GM12878 (cell line): Measurements from ENCODE around the gene SIGLECL1. TPM values are rescaled to one million over a fixed set of nuclear protein-coding genes. Genes with fewer than 3 reads are reported as not detected.

Experiments used
- ATAC-seq: fragments of 200-7000 bp; cut with Tn5 transposase; 3 replicates; pipeline ENCODE4 v1.9.1; 2020; ENCODE audit warnings: mild to moderate bottlenecking, moderate library complexity
- BruUV-seq: library from RNA; stranded (reverse); fragments of 400-500 nt; replicated peaks from 2 replicates; lab custom pipeline; 2021; lab: Mats Ljungman, UMichigan
- CTCF ChIA-PET: fragments of 300-600 bp; sonication (Branson Sonifier 250); formaldehyde crosslinking; extraction: SDS; loops from one replicate; lab custom pipeline; 2021; ENCODE audit warnings: inconsistent platforms; lab: Yijun Ruan, JAX
- POLR2A ChIA-PET: fragments of 350-600 bp; formaldehyde crosslinking; extraction: SDS; loops from one replicate; lab custom pipeline; 2021; ENCODE audit warnings: inconsistent platforms; lab: Charles Lee
- RAD21 ChIA-PET: fragments of 300-600 bp; sonication (Branson Sonifier 250); formaldehyde crosslinking; loops from one replicate; lab custom pipeline; 2023; ENCODE audit warnings: antibody characterized with exemption; ENCODE audit not compliant: unreplicated experiment; lab: Charles Lee
- SMC1A ChIA-PET: fragments of 300-600 bp; sonication (Branson Sonifier 250); formaldehyde crosslinking; loops from one replicate; lab custom pipeline; 2023; ENCODE audit not compliant: unreplicated experiment, uncharacterized antibody; lab: Charles Lee
- DNase-seq: peaks from one replicate; pipeline ENCODE4 v3.0.0-alpha.2; 2011; ENCODE audit warnings: low read depth, low spot score
- FAIRE-seq: peaks from 3 replicates; lab custom pipeline; 2011; peaks lifted over from hg19 to GRCh38; lab: Jason Lieb, UNC
- H2AFZ ChIP-seq: 2 replicates; pipeline ENCODE4 v1.6.0; 2011; ENCODE audit warnings: low read depth, low read length, control low read depth; ENCODE audit not compliant: control insufficient read depth
- H3K27ac ChIP-seq: 2 replicates; pipeline ENCODE4 v1.5.1; 2011; ENCODE audit warnings: control low read depth; ENCODE audit not compliant: control insufficient read depth, insufficient read depth
- H3K27me3 ChIP-seq, 2 experiments: replicated peaks in 1 of 2; 2 replicates each; pipeline versions ENCODE4 v1.6.0 to v1.6.1; 2011; ENCODE audit warnings: low read length in 1 of 2; ENCODE audit not compliant: control insufficient read depth in 2 of 2, insufficient read depth in 2 of 2
- H3K36me3 ChIP-seq, 2 experiments: 2 replicates each; pipeline ENCODE4 v1.5.1; 2011; ENCODE audit warnings: low read length in 1 of 2; ENCODE audit not compliant: control insufficient read depth in 2 of 2, insufficient read depth in 2 of 2
- H3K4me1 ChIP-seq: 2 replicates; pipeline ENCODE4 v1.6.1; 2011; ENCODE audit warnings: mild to moderate bottlenecking, low read length, moderate library complexity, mixed read lengths; ENCODE audit not compliant: control insufficient read depth, insufficient read depth
- H3K4me2 ChIP-seq: 2 replicates; pipeline ENCODE4 v1.6.0; 2011; ENCODE audit warnings: control low read depth; ENCODE audit not compliant: control insufficient read depth, insufficient read depth
- H3K4me3 ChIP-seq: fragments of 200-600 bp; sonication (generic); 2 replicates; pipeline ENCODE4 v1.5.1; 2016
- H3K79me2 ChIP-seq: 2 replicates; pipeline ENCODE4 v1.6.0; 2011; ENCODE audit warnings: low read length; ENCODE audit not compliant: control insufficient read depth, insufficient read depth
- H3K9ac ChIP-seq: 2 replicates; pipeline ENCODE4 v1.8.0; 2011; ENCODE audit warnings: low read length, control low read depth, mixed read lengths; ENCODE audit not compliant: control insufficient read depth, insufficient read depth
- H3K9me3 ChIP-seq: replicated peaks from 3 replicates; pipeline ENCODE4 v1.5.1; 2011; ENCODE audit warnings: mild to moderate bottlenecking, low read length; ENCODE audit not compliant: control insufficient read depth, insufficient read depth
- H4K20me1 ChIP-seq: 2 replicates; pipeline ENCODE4 v1.6.0; 2011; ENCODE audit not compliant: control insufficient read depth, insufficient read depth
- ATF2 ChIP-seq: IDR thresholded peaks from 2 replicates; pipeline ENCODE4 v1.6.1; 2012; ENCODE audit warnings: low read length, inconsistent platforms
- BHLHE40 ChIP-seq, 2 experiments: fragments of 450-650 bp in 1 of 2; IDR thresholded peaks; 2 replicates each; pipeline ENCODE4 v1.6.1; 2011 to 2017; ENCODE audit warnings: low read depth in 2 of 2, borderline replicate concordance in 1 of 2, improper control_type of control experiment in 1 of 2, low read length in 1 of 2, mild to moderate bottlenecking in 1 of 2
- CBX3 ChIP-seq: fragments of 200-600 bp; sonication (generic); IDR thresholded peaks from 2 replicates; pipeline ENCODE4 v1.6.1; 2016; ENCODE audit warnings: low read depth, borderline replicate concordance
- CBX5 ChIP-seq: sonication (generic); IDR thresholded peaks from 2 replicates; pipeline ENCODE4 v1.6.1; 2016; ENCODE audit warnings: low read depth, moderate library complexity, mild to moderate bottlenecking, inconsistent platforms
- EGR1 ChIP-seq, 2 experiments: IDR thresholded peaks; 1 replicate in 1 of 2; 2 replicates in 1 of 2; pipeline ENCODE4 v1.6.1; 2011 to 2012; ENCODE audit warnings: low read depth in 2 of 2, low read length in 2 of 2, borderline replicate concordance in 1 of 2, mild to moderate bottlenecking in 1 of 2, moderate library complexity in 1 of 2
- MEF2B ChIP-seq: fragments of 450-650 bp; IDR thresholded peaks from 2 replicates; pipeline ENCODE4 v1.6.1; 2018; ENCODE audit warnings: mild to moderate bottlenecking, moderate library complexity; ENCODE audit not compliant: partially characterized antibody, poor library complexity, severe bottlenecking
- NFIC ChIP-seq: IDR thresholded peaks from 2 replicates; pipeline ENCODE4 v1.6.1; 2012; ENCODE audit warnings: low read depth, mild to moderate bottlenecking, inconsistent platforms, low read length, moderate library complexity
- RAD51 ChIP-seq: fragments of 450-650 bp; IDR thresholded peaks from 2 replicates; pipeline ENCODE4 v1.6.1; 2016; ENCODE audit warnings: moderate library complexity, mild to moderate bottlenecking, inconsistent platforms
- RUNX3 ChIP-seq: IDR thresholded peaks from 2 replicates; pipeline ENCODE4 v1.6.1; 2012; ENCODE audit warnings: low read length, inconsistent platforms
- WGBS: methylation state at CpG from one replicate; pipeline ENCODE4 v1.1.6; 2016; ENCODE audit warnings: low lambda C conversion rate; ENCODE audit not compliant: insufficient replicate concordance, insufficient coverage; ENCODE audit errors: missing lambda C conversion rate; 5-methylcytosine and 5-hydroxymethylcytosine counted together
- in situ Hi-C: fragments of 300-500 bp; cut with MboI; formaldehyde crosslinking; loops from 9 replicates; pipeline ENCODE4 v1.14.3; 2018; ENCODE audit warnings: mixed read lengths
- intact Hi-C: fragments of 100-400 bp; cut with micrococcal nuclease; formaldehyde crosslinking; loops from one replicate; pipeline ENCODE4 v1.14.2; 2022; ENCODE audit not compliant: unreplicated experiment
- polyA plus RNA-seq, 11 experiments: library from polyadenylated mRNA; depleted of rRNA in 4 of 11; unstranded in 6 of 11; stranded (reverse) in 5 of 11; fragments of >200 nt; fragmentation: Nextera tagmentation in 4 of 11; fragmentation: Illumina TruSeq in 1 of 11; extraction: Ambion mirVana in 4 of 11; extraction: Trizol in 1 of 11; gene quantifications; 1 replicate in 1 of 11; 2 replicates in 10 of 11; pipeline versions ENCODE4 v1.2.1 to v1.2.3, GENCODE V29; 2011 to 2016; ENCODE audit warnings: inconsistent platforms in 2 of 11, missing spikeins in 2 of 11, low read depth in 1 of 11
- total RNA-seq, 4 experiments: library from RNA; depleted of rRNA in 3 of 4; stranded (reverse); fragments of >200 nt in 3 of 4; fragmentation: Illumina TruSeq in 1 of 4; extraction: Trizol in 1 of 4; gene quantifications; 2 replicates each; pipeline versions ENCODE4 v1.2.1 to v1.2.3, GENCODE V29; 2013 to 2021

Gene SIGLECL1
- total and polyA plus RNA-seq, 10 of the 15 experiments (the other 5 are each of a cell fraction or from before 2014, with no cell fraction given): not detected

DNA sequence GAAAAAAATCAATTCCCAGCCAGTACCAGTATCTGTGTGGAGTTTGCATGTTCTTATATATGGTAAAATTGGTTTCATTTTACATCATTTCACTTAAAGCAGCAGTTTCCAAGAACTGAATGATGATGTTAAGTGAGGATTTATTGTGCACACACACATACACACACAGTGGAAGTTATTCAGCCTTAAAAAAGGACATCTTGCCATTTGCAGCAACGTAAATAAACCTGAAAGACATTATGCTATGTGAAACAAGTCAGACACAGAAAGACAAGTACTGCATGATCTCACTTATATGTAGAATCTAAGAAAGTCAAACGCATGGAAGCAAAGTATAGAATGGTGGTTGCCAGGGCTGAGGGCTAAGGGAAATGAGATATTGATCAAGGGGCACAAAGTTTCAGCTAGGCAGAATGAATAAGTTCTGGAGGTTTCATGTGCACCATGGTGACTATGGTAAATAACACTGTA, 5.3 kb downstream of the SIGLECL1 start:
- Histone ChIP-seq H3K36me3 (no peaks in the 10 kb centered on the region), H2AFZ (no peak overlapping the region), H3K79me2 (no peaks in the 10 kb centered on the region), H3K9me3 (no peaks in the 10 kb centered on the region), H3K27ac (no peak overlapping the region), H3K4me2 (no peak overlapping the region), H3K27me3 (no peaks in the 10 kb centered on the region; a peak in 1 of 4 replicates), H3K4me3 (no peak overlapping the region), H3K4me1 (no peaks in the 10 kb centered on the region), H4K20me1 (no peaks in the 10 kb centered on the region), H3K9ac (no peak overlapping the region)
- DNase-seq (no peak), FAIRE-seq (no peak), ATAC-seq (no peak)
- 4% methylated on average over 2 of the region's 2 CpGs for WGBS
- TF ChIP-seq RAD51 (no peak), MEF2B (no peak), BHLHE40 (IDR thresholded peaks at IDR 0.05; ENCODE audit: borderline replicate concordance in 1 of 2, low read depth in 2 of 2, low read length in 1 of 2) (no peak), ATF2 (no peak), CBX5 (no peak), NFIC (no peak), CBX3 (no peak), RUNX3 (no peak), EGR1 (IDR thresholded peaks at IDR 0.05; ENCODE audit: borderline replicate concordance in 1 of 2, low read depth in 2 of 2, low read length in 2 of 2) (no peak)
- ChIA-PET CTCF (interaction anchor here (6.6 kb wide), 1 partner anchor 98 kb away, joined by 121 read pairs; no protein-coding TSS in a partner anchor), POLR2A (no interaction called here), RAD21 (interaction anchor here (1.4 kb wide), 1 partner anchor 100 kb away, joined by 4 read pairs; no protein-coding TSS in a partner anchor), SMC1A (interaction anchor here (1.0 kb wide), 1 partner anchor 98 kb away, joined by 3 read pairs; no protein-coding TSS in a partner anchor)
- intact Hi-C loops (no loop called here), in situ Hi-C loops (loop anchor here (5.0 kb wide), 1 partner anchor 99 kb away; no protein-coding TSS in a partner anchor)
- no TSS peak for BruUV-seq
